Left ventricle myocardium inferior (tissue), 1 donor: ENCODE data around the gene CYFIP1. TPM values are rescaled to one million over a fixed set of nuclear protein-coding genes. Genes with fewer than 3 reads are reported as not detected.

ENCODE experiments used
- DNase-seq: peaks from one replicate; pipeline ENCODE4 v3.0.0-alpha.2; 2020
- H3K27ac ChIP-seq: fragments of 200-600 bp; replicated peaks from 2 replicates; pipeline ENCODE4 v1.8.0; 2021
- H3K27me3 ChIP-seq: fragments of 200-600 bp; 2 replicates; pipeline ENCODE4 v1.8.0; 2021; ENCODE audit warnings: low read depth
- H3K36me3 ChIP-seq: fragments of 200-600 bp; 2 replicates; pipeline ENCODE4 v1.8.0; 2021
- H3K4me1 ChIP-seq: fragments of 200-600 bp; 2 replicates; pipeline ENCODE4 v1.8.0; 2021
- H3K4me3 ChIP-seq: fragments of 200-600 bp; 2 replicates; pipeline ENCODE4 v1.8.0; 2021; ENCODE audit warnings: mild to moderate bottlenecking, moderate library complexity
- H3K9me3 ChIP-seq: fragments of 200-600 bp; replicated peaks from 2 replicates; pipeline ENCODE4 v1.8.0; 2021
- intact Hi-C: fragments of 100-400 bp; cut with micrococcal nuclease; formaldehyde crosslinking; loops from one replicate; pipeline ENCODE4 v1.11.0; 2022
- total RNA-seq: library from RNA; stranded (reverse); fragmentation: NEBNext Ultra II Directional; extraction: Animal tissue kit (Norgen Biotek cat#: 25700); gene quantifications from one replicate; pipeline ENCODE4 v1.2.1, GENCODE V29; 2021
- TF ChIP-seq, protein P1 (sequence below): fragments of 200-600 bp; IDR thresholded peaks from 2 replicates; pipeline ENCODE4 v1.8.0; 2021; ENCODE audit warnings: antibody characterized with exemption, mild to moderate bottlenecking, borderline replicate concordance
- donor health status: DM: no; HTN: yes; CAD: no; lungs with severe emphysema.

CYFIP1 gene
- total RNA-seq, 1 donor from 2014 or later, result 24.1 TPM

- Histone ChIP-seq H3K27me3 (no peaks in the 10 kb centered on the region), H3K4me3 (no peak overlapping the region), H3K9me3 (no peaks in the 10 kb centered on the region), H3K36me3 (peaks cover 59% of the 10 kb centered on the region), H3K4me1 (peaks cover 8% of the 10 kb centered on the region), H3K27ac (no peak overlapping the region)
- no peak for DNase-seq
- intact Hi-C loops, result no loop called here
- TF ChIP-seq, protein P1, sequence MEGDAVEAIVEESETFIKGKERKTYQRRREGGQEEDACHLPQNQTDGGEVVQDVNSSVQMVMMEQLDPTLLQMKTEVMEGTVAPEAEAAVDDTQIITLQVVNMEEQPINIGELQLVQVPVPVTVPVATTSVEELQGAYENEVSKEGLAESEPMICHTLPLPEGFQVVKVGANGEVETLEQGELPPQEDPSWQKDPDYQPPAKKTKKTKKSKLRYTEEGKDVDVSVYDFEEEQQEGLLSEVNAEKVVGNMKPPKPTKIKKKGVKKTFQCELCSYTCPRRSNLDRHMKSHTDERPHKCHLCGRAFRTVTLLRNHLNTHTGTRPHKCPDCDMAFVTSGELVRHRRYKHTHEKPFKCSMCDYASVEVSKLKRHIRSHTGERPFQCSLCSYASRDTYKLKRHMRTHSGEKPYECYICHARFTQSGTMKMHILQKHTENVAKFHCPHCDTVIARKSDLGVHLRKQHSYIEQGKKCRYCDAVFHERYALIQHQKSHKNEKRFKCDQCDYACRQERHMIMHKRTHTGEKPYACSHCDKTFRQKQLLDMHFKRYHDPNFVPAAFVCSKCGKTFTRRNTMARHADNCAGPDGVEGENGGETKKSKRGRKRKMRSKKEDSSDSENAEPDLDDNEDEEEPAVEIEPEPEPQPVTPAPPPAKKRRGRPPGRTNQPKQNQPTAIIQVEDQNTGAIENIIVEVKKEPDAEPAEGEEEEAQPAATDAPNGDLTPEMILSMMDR, result no peak
These were observed 130.1 kb downstream of the CYFIP1 start for GRCh38 chr15:22850055-22850454.

- DNase-seq, result no peak
- H3K9me3 ChIP-seq, result no peaks in the 10 kb centered on the region
- TF ChIP-seq, protein P1, result no peak
- H3K27ac ChIP-seq, result no peak overlapping the region
- H3K4me3 ChIP-seq, result no peak overlapping the region
- H3K27me3 ChIP-seq, result no peaks in the 10 kb centered on the region
- H3K4me1 ChIP-seq, result peaks cover 17% of the 10 kb centered on the region
- intact Hi-C loops, result no loop called here
- H3K36me3 ChIP-seq, result peaks cover 48% of the 10 kb centered on the region
These were observed 134.1 kb downstream of the CYFIP1 start for GRCh38 chr15:22846073-22846472.

DNA sequence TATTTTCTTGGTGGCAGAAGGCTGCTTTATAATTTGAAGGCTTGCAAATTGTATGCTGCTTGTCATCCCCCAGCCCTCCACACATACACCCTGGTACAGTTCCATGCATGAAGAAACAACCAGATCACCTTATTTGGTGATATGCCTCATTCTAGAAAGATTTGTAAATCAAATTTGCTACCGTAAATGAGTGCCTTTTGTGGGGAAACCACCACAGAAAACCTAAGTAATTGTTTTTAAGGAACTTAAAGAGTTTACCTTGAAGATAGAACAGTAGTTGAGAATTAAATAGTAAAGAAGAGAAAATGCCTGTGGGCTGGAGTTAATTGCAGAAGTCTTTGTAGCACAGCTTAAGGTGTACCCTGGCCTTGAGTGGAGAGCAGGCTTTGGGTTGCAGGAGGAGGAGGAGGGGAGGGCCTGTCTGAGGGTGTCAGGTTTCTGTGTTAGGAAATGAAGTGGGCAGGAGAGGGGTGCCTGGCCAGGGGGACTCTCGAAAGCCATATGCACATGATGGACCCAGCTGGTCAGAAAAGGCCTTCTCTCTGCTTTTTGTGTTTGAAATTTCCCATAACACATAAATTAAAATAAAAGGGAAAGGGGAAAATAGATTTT, 134.8 kb downstream of the CYFIP1 start:
- no peak for DNase-seq
- no peak overlapping the region for H3K4me3 ChIP-seq
- no peaks in the 10 kb centered on the region for H3K27me3 ChIP-seq
- peaks cover 48% of the 10 kb centered on the region for H3K36me3 ChIP-seq
- intact Hi-C loops, result no loop called here
- no peak overlapping the region for H3K27ac ChIP-seq
- no peaks in the 10 kb centered on the region for H3K9me3 ChIP-seq
- TF ChIP-seq, protein P1, result no peak
- H3K4me1 ChIP-seq, result peaks cover 24% of the 10 kb centered on the region

- intact Hi-C loops, result no loop called here
- Histone ChIP-seq H3K9me3 (no peaks in the 10 kb centered on the region), H3K4me3 (no peak overlapping the region), H3K36me3 (peaks cover 46% of the 10 kb centered on the region), H3K27me3 (no peaks in the 10 kb centered on the region), H3K27ac (no peak overlapping the region), H3K4me1 (peaks cover 31% of the 10 kb centered on the region)
- TF ChIP-seq, protein P1, result no peak
- DNase-seq, result no peak
These were observed 135.5 kb downstream of the CYFIP1 start for GRCh38 chr15:22844421-22845288.

GRCh38 chr15:22839046-22839695, 141.0 kb downstream of the CYFIP1 start:
- H3K4me1 ChIP-seq, result peaks cover 32% of the 10 kb centered on the region
- H3K27ac ChIP-seq, result peak overlapping the region; percentile 94
- no peak for DNase-seq
- no peaks in the 10 kb centered on the region for H3K27me3 ChIP-seq
- H3K36me3 ChIP-seq, result peaks cover 19% of the 10 kb centered on the region
- no peaks in the 10 kb centered on the region for H3K9me3 ChIP-seq
- TF ChIP-seq, protein P1, result no peak
- H3K4me3 ChIP-seq, result peak overlapping the region; percentile 84
- intact Hi-C loops, result no loop called here
